H1 (cell line): Measurements from ENCODE around the gene PTPRH. TPM values are rescaled to one million over a fixed set of nuclear protein-coding genes. Genes with fewer than 3 reads are reported as not detected.

ENCODE experiments used
- CTCF ChIA-PET: fragments of 300-600 bp; sonication (Branson Sonifier 250); formaldehyde crosslinking; loops from one replicate; lab custom pipeline; 2021; ENCODE audit not compliant: partially characterized antibody; lab: Charles Lee
- POLR2A ChIA-PET: fragments of 300-600 bp; sonication (Branson Sonifier 250); formaldehyde crosslinking; loops from one replicate; lab custom pipeline; 2021; ENCODE audit warnings: inconsistent platforms; ENCODE audit not compliant: partially characterized antibody; lab: Charles Lee
- DNase-seq, 2 experiments: peaks; one replicate each; pipeline versions ENCODE4 v3.0.0 to v3.0.0-alpha.2; 2010 to 2022; ENCODE audit warnings: low spot score in 2 of 2, low read depth in 1 of 2, mixed read lengths in 1 of 2
- FAIRE-seq: peaks from 2 replicates; lab custom pipeline; 2011; peaks lifted over from hg19 to GRCh38; lab: Jason Lieb, UNC
- H2AFZ ChIP-seq: 2 replicates; pipeline ENCODE4 v1.8.1; 2012; ENCODE audit warnings: low read length, inconsistent platforms
- H2AK5ac ChIP-seq: 2 replicates; pipeline ENCODE4 v1.6.1; 2013; ENCODE audit warnings: low read depth, low read length
- H2BK120ac ChIP-seq: replicated peaks from 2 replicates; pipeline ENCODE3; 2013; ENCODE audit warnings: low read depth, low read length, inconsistent platforms
- H2BK12ac ChIP-seq: 2 replicates; pipeline ENCODE4 v1.6.1; 2013; ENCODE audit warnings: low read depth, low read length
- H2BK15ac ChIP-seq: 2 replicates; pipeline ENCODE4 v1.6.1; 2013; ENCODE audit warnings: low read length
- H2BK20ac ChIP-seq: 2 replicates; pipeline ENCODE4 v1.6.1; 2013; ENCODE audit warnings: low read length
- H2BK5ac ChIP-seq: 2 replicates; pipeline ENCODE4 v1.6.1; 2013; ENCODE audit warnings: low read depth, low read length
- H3K14ac ChIP-seq: 2 replicates; pipeline ENCODE4 v1.6.1; 2013; ENCODE audit warnings: inconsistent platforms; ENCODE audit not compliant: insufficient read length
- H3K18ac ChIP-seq: 2 replicates; pipeline ENCODE4 v1.6.1; 2013; ENCODE audit warnings: low read length; ENCODE audit errors: extremely low read depth
- H3K23ac ChIP-seq: 2 replicates; pipeline ENCODE4 v1.6.1; 2013; ENCODE audit warnings: inconsistent platforms; ENCODE audit not compliant: insufficient read length
- H3K23me2 ChIP-seq: 2 replicates; pipeline ENCODE4 v1.6.1; 2013; ENCODE audit warnings: low read depth, low read length
- H3K27ac ChIP-seq: 2 replicates; pipeline ENCODE4 v1.6.1; 2011; ENCODE audit warnings: low read depth, low read length, inconsistent platforms
- H3K27me3 ChIP-seq, 4 experiments: replicated peaks in 1 of 4; 1 replicate in 1 of 4; 2 replicates in 3 of 4; pipeline versions ENCODE4 v1.6.1 to v1.8.1; 2011 to 2013; ENCODE audit warnings: low read length in 3 of 4, mild to moderate bottlenecking in 3 of 4, inconsistent platforms in 2 of 4, mixed read lengths in 2 of 4, moderate library complexity in 1 of 4; ENCODE audit not compliant: control insufficient read depth in 3 of 4, insufficient read depth in 3 of 4; ENCODE audit errors: extremely low read depth in 1 of 4
- H3K36me3 ChIP-seq, 4 experiments: 2 replicates each; pipeline versions ENCODE4 v1.6.1 to v1.8.1; 2011 to 2013; ENCODE audit warnings: mild to moderate bottlenecking in 4 of 4, low read length in 3 of 4, moderate library complexity in 2 of 4, control low read depth in 1 of 4, inconsistent platforms in 1 of 4; ENCODE audit not compliant: insufficient read depth in 4 of 4, control insufficient read depth in 2 of 4
- H3K4ac ChIP-seq: replicated peaks from 2 replicates; pipeline ENCODE3; 2013; ENCODE audit warnings: low read length, low read depth, mixed read lengths, inconsistent platforms; ENCODE audit not compliant: insufficient read length
- H3K4me1 ChIP-seq, 4 experiments: replicated peaks in 1 of 4; 1 replicate in 1 of 4; 2 replicates in 3 of 4; pipeline versions ENCODE4 v1.6.1 to v1.8.1; 2011 to 2013; ENCODE audit warnings: low read length in 3 of 4, inconsistent platforms in 2 of 4, mixed read lengths in 1 of 4; ENCODE audit not compliant: insufficient read depth in 4 of 4, control insufficient read depth in 3 of 4
- H3K4me2 ChIP-seq, 2 experiments: 2 replicates each; pipeline versions ENCODE4 v1.6.1 to v1.8.1; 2011 to 2013; ENCODE audit warnings: low read depth in 2 of 2, low read length in 2 of 2, control low read depth in 1 of 2, inconsistent platforms in 1 of 2, mild to moderate bottlenecking in 1 of 2; ENCODE audit not compliant: insufficient read depth in 1 of 2
- H3K4me3 ChIP-seq, 4 experiments: fragments of 200-600, 300-600 bp in 1 of 4; sonication (generic), shearing (Covaris generic), sonication (Bioruptor Twin) in 1 of 4; 2 replicates each; pipeline versions ENCODE4 v1.5.1 to v1.8.1; 2011 to 2016; ENCODE audit warnings: low read length in 4 of 4, low read depth in 3 of 4, control low read depth in 2 of 4, inconsistent platforms in 2 of 4, mild to moderate bottlenecking in 2 of 4, mixed read lengths in 1 of 4, moderate library complexity in 1 of 4; ENCODE audit not compliant: insufficient read depth in 2 of 4; ENCODE audit errors: extremely low read depth in 1 of 4
- H3K56ac ChIP-seq: replicated peaks from 2 replicates; pipeline ENCODE3; 2013; ENCODE audit warnings: low read depth, mild to moderate bottlenecking, mixed read lengths, low read length, inconsistent platforms; ENCODE audit not compliant: insufficient read length
- H3K79me1 ChIP-seq: 2 replicates; pipeline ENCODE4 v1.6.1; 2013; ENCODE audit warnings: low read depth, low read length, control low read depth
- H3K79me2 ChIP-seq, 2 experiments: 2 replicates each; pipeline versions ENCODE4 v1.6.1 to v1.8.1; 2012 to 2013; ENCODE audit warnings: low read length in 2 of 2, mild to moderate bottlenecking in 2 of 2, inconsistent platforms in 1 of 2; ENCODE audit not compliant: insufficient read depth in 2 of 2, control insufficient read depth in 1 of 2
- H3K9ac ChIP-seq, 4 experiments: replicated peaks in 1 of 4; 1 replicate in 1 of 4; 2 replicates in 3 of 4; pipeline versions ENCODE4 v1.6.1 to v1.8.1; 2011 to 2013; ENCODE audit warnings: low read depth in 3 of 4, low read length in 3 of 4, control low read depth in 2 of 4, mild to moderate bottlenecking in 2 of 4, moderate library complexity in 2 of 4, inconsistent platforms in 1 of 4; ENCODE audit errors: extremely low read depth in 1 of 4
- H3K9me3 ChIP-seq, 2 experiments: 2 replicates each; pipeline versions ENCODE4 v1.6.1 to v1.8.1; 2012 to 2013; ENCODE audit warnings: mild to moderate bottlenecking in 2 of 2, moderate library complexity in 2 of 2, control low read depth in 1 of 2, inconsistent platforms in 1 of 2, low read depth in 1 of 2, low read length in 1 of 2, mixed read lengths in 1 of 2; ENCODE audit not compliant: insufficient read depth in 2 of 2
- H4K20me1 ChIP-seq, 2 experiments: replicated peaks in 1 of 2; 2 replicates each; pipeline versions ENCODE3 to v1.8.1; 2011 to 2013; ENCODE audit warnings: inconsistent platforms in 2 of 2, low read length in 2 of 2, mild to moderate bottlenecking in 1 of 2; ENCODE audit not compliant: insufficient read depth in 2 of 2, control insufficient read depth in 1 of 2
- H4K5ac ChIP-seq: 2 replicates; pipeline ENCODE4 v1.6.1; 2013; ENCODE audit warnings: low read length, low read depth, mixed read lengths, inconsistent platforms; ENCODE audit not compliant: insufficient read length
- H4K8ac ChIP-seq: 2 replicates; pipeline ENCODE4 v1.8.0; 2013; ENCODE audit warnings: mild to moderate bottlenecking, moderate library complexity, low read length, inconsistent platforms; ENCODE audit not compliant: insufficient read depth; ENCODE audit errors: extremely low read depth
- H4K91ac ChIP-seq: replicated peaks from 2 replicates; pipeline ENCODE3; 2013; ENCODE audit warnings: low read length, mixed read lengths, inconsistent platforms; ENCODE audit not compliant: insufficient read length
- CHD2 ChIP-seq: IDR thresholded peaks from 2 replicates; pipeline ENCODE4 v1.6.1; 2012; ENCODE audit warnings: low read length, improper control_type of control experiment
- CTBP2 ChIP-seq: IDR thresholded peaks from 2 replicates; pipeline ENCODE4 v1.7.0; 2011; ENCODE audit warnings: borderline replicate concordance, mild to moderate bottlenecking, moderate library complexity, mixed read lengths, low read length; ENCODE audit not compliant: insufficient read depth, insufficient read length
- EZH2 ChIP-seq: fragments of 200-600 bp; sonication (generic); IDR thresholded peaks from 2 replicates; pipeline ENCODE4 v1.7.1; 2012; ENCODE audit warnings: low read depth, mild to moderate bottlenecking, moderate library complexity, low read length, inconsistent platforms; ENCODE audit not compliant: severe bottlenecking
- JUN ChIP-seq: IDR thresholded peaks from 2 replicates; pipeline ENCODE4 v1.6.1; 2011; ENCODE audit warnings: low read depth, mild to moderate bottlenecking, improper control_type of control experiment, low read length
- POLR2A ChIP-seq, 2 experiments: IDR thresholded peaks; 1 replicate in 1 of 2; 2 replicates in 1 of 2; pipeline ENCODE4 v1.6.1; 2011; ENCODE audit warnings: low read depth in 2 of 2, low read length in 2 of 2, mild to moderate bottlenecking in 2 of 2; ENCODE audit errors: control extremely low read depth in 1 of 2
- RNF2 ChIP-seq: fragments of 200-900, 300-1000 bp; sonication (generic); IDR thresholded peaks from 2 replicates; pipeline ENCODE4 v1.7.1; 2016; ENCODE audit warnings: borderline replicate concordance, low read depth, mild to moderate bottlenecking, antibody characterized with exemption, low read length; ENCODE audit not compliant: poor library complexity, severe bottlenecking; ENCODE audit errors: missing control alignments
- TAF7 ChIP-seq: optimal IDR thresholded peaks from 2 replicates; pipeline ENCODE3; 2011; ENCODE audit warnings: low read depth, mild to moderate bottlenecking, inconsistent platforms, low read length, moderate library complexity, borderline replicate concordance
- WGBS, 2 experiments: shearing (Covaris generic) in 1 of 2; methylation state at CpG; one replicate each; pipeline versions ENCODE4 v1.1.6 to v1.1.7; 2013 to 2015; ENCODE audit warnings: low lambda C conversion rate in 2 of 2, mixed read lengths in 2 of 2, inconsistent platforms in 1 of 2, low coverage in 1 of 2, missing lambda C conversion rate in 1 of 2; ENCODE audit not compliant: insufficient replicate concordance in 2 of 2, insufficient coverage in 1 of 2, insufficient read length in 1 of 2; ENCODE audit errors: extremely low coverage in 1 of 2, missing lambda C conversion rate in 1 of 2; 5-methylcytosine and 5-hydroxymethylcytosine counted together
- polyA plus RNA-seq, 7 experiments: library from polyadenylated mRNA; depleted of rRNA in 3 of 7; stranded (reverse) in 5 of 7; unstranded in 2 of 7; fragments of >200 nt in 5 of 7; fragments of 200-250 nt in 2 of 7; gene quantifications; 1 replicate in 5 of 7; 2 replicates in 1 of 7; 4 replicates in 1 of 7; pipeline versions ENCODE4 v1.2.1 to v1.2.3, GENCODE V29; 2011 to 2013; ENCODE audit warnings: missing spikeins in 2 of 7, mixed read lengths in 2 of 7
- total RNA-seq: library from RNA; stranded (reverse); fragmentation: NEBNext Ultra II Directional; extraction: Animal tissue kit (Norgen Biotek cat#: 25700); gene quantifications from 2 replicates; pipeline ENCODE4 v1.2.1, GENCODE V29; 2021
- TF ChIP-seq, protein P1 (sequence below), 3 experiments: IDR thresholded peaks; 1 replicate in 2 of 3; 2 replicates in 1 of 3; pipeline versions ENCODE4 v1.5.1 to v1.6.1; 2011; ENCODE audit warnings: low read length in 3 of 3, mild to moderate bottlenecking in 3 of 3, inconsistent platforms in 2 of 3, low read depth in 1 of 3, moderate library complexity in 1 of 3; ENCODE audit not compliant: insufficient read depth in 1 of 3; ENCODE audit errors: control extremely low read depth in 1 of 3

The PTPRH gene
- total and polyA plus RNA-seq, 2 of the 8 experiments (the other 6 are each of a cell fraction or from before 2014, with no cell fraction given): 0.30 to 0.39 TPM

DNA sequence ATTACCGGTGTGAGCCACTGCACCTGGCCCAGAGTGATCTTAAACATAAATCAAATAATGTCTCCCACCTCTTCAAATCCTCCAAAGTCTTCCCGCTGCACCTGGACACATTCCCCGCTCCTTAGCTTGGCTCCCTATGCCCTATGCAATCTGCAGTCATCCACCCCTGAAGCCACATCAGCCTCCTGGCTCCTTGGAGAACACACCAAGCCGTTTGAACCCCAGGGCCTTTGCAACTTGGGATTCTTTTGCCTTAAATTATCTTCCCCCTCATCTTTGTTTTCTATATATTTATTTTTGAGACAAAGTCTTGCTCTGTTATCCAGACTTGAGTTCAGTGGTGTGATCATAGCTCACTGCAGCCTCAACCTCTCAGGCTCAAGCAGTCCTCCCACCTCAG is 40.2 kb downstream of the PTPRH start:
- Histone ChIP-seq H3K4ac (no peak overlapping the region), H2BK120ac (no peak overlapping the region), H3K9me3 (no peaks in the 10 kb centered on the region), H3K23ac (no peak overlapping the region), H4K91ac (no peak overlapping the region), H4K20me1 (no peaks in the 10 kb centered on the region), H2BK12ac (no peak overlapping the region), H3K4me3 (no peak overlapping the region), H2BK5ac (no peak overlapping the region), H3K79me1 (no peaks in the 10 kb centered on the region), H3K4me2 (no peak overlapping the region), H2AK5ac (no peak overlapping the region), H3K14ac (no peak overlapping the region), H3K23me2 (peaks cover 16% of the 10 kb centered on the region; the same call in 1 of the 2 replicates), H3K27me3 (peaks cover 0 to 40% (median 18%) of the 10 kb centered on the region in 4 experiments; a peak in 5 of 7 replicates), H3K18ac (no peak overlapping the region)
- POLR2A ChIA-PET: interaction anchor here (0.8 kb wide), 1 partner anchor 315 kb away, joined by 3 read pairs; no protein-coding TSS in a partner anchor
- TF ChIP-seq RNF2 (no peak), JUN (no peak), POLR2A (IDR thresholded peaks at IDR 0.05; ENCODE audit: control extremely low read depth in 1 of 2, low read depth in 2 of 2, low read length in 2 of 2) (no peak), CTBP2 (no peak), EZH2 (no peak), TAF7 (no peak), CHD2 (no peak)
- TF ChIP-seq, protein P1, sequence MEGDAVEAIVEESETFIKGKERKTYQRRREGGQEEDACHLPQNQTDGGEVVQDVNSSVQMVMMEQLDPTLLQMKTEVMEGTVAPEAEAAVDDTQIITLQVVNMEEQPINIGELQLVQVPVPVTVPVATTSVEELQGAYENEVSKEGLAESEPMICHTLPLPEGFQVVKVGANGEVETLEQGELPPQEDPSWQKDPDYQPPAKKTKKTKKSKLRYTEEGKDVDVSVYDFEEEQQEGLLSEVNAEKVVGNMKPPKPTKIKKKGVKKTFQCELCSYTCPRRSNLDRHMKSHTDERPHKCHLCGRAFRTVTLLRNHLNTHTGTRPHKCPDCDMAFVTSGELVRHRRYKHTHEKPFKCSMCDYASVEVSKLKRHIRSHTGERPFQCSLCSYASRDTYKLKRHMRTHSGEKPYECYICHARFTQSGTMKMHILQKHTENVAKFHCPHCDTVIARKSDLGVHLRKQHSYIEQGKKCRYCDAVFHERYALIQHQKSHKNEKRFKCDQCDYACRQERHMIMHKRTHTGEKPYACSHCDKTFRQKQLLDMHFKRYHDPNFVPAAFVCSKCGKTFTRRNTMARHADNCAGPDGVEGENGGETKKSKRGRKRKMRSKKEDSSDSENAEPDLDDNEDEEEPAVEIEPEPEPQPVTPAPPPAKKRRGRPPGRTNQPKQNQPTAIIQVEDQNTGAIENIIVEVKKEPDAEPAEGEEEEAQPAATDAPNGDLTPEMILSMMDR (IDR thresholded peaks at IDR 0.05; ENCODE audit: control extremely low read depth in 1 of 3, insufficient read depth in 1 of 3, low read depth in 1 of 3, low read length in 3 of 3): no peak
- TF ChIP-seq, all 59 proteins: peak for 0
- FAIRE-seq: no peak
- Histone ChIP-seq H3K9ac (no peak overlapping the region), H3K56ac (no peak overlapping the region), H3K4me1 (peaks cover 3 to 8% (median 5%) of the 10 kb centered on the region in 4 experiments; a peak in 6 of 7 replicates), H3K36me3 (no peaks in the 10 kb centered on the region), H4K5ac (no peak overlapping the region), H4K8ac (no peak overlapping the region), H3K79me2 (no peaks in the 10 kb centered on the region), H2AFZ (no peak overlapping the region), H3K27ac (no peak overlapping the region), H2BK15ac (no peak overlapping the region), H2BK20ac (no peak overlapping the region)
- DNase-seq: no peak
- CTCF ChIA-PET: interaction anchor here (0.8 to 2.3 kb wide), 8 partner anchors 9 to 535 kb away, joined by 3 to 14 read pairs (median 4); partner anchors contain the start of gene TNNI3
- 78% methylated on average over 4 of the region's 4 CpGs; no CpG with 5 or more reads in 1 of the 2 experiments for WGBS, 2 experiments
